GM19395 (cell line): ENCODE measurements around the gene PERM1.

Source experiments
- ATAC-seq: cut with Tn5 transposase; IDR thresholded peaks from one replicate; pipeline ENCODE4 v1.9.1; 2021; ENCODE audit warnings: mild to moderate bottlenecking, moderate library complexity; ENCODE audit not compliant: unreplicated experiment

PERM1 gene

DNA sequence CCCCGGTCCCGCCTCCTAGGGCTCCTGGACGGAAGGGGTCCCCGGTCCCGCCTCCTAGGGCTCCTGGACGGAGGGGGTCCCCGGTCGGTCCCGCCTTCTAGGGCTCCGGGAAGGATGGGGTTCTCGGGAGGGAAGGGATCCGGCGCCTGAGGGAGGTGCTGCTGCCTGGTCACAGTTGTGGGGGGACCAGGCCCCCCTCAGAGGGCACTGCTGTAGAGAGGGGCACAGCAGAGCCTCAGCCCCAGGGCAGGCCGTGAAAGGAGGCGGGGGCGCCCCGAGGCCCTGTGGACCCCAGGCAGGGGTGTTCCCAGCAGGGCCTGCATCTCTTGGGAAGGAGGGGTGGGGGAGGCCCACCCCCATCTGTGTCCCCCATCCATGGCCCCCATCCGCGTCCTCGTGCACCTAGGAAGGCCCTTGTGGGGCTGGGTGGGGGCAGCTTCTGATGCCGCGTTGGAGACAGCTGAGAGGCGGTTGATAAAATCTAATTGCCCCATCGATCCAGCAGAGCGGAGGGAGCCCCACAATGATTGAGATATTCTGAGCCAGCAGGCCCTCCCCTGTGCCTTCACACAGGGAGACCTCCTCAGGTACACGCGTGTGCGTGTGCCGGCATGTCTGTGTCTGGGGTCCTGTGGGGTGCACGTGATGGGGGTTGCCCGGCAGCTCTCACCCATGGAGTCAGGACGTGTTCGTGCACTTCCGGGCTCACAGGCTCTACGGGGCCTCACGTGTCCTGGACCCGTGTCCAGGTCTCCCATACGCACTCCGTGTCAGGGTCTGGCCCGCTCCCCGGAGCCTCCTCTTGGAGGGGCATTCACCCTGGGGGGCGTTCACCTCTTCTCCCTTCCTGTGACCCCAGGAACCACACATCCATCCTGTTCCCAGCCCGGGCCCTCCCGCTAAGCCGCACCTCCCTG, 45.3 kb downstream of the PERM1 start:
- ATAC-seq = no peak

DNA sequence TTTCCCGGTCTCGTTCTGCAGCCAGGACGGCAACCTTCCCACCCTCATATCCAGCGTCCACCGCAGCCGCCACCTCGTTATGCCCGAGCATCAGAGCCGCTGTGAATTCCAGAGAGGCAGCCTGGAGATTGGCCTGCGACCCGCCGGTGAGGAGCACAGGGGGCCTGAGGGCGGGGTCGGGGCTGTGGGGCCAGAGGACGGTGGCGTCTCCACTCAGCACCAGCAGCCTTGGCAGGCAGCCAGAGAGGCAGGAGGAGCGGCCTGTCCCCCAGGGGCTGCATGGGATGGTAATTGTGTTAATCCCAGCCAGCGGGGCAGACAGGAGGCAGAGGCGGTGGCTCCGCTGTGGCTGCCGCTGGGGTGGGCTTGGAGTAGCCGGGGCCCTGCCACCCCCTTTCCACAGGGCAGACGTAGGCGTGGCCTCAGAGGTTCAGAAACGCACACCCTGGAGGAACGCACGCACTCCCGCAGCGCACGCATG, 46.1 kb downstream of the PERM1 start:
- no peak for ATAC-seq

DNA sequence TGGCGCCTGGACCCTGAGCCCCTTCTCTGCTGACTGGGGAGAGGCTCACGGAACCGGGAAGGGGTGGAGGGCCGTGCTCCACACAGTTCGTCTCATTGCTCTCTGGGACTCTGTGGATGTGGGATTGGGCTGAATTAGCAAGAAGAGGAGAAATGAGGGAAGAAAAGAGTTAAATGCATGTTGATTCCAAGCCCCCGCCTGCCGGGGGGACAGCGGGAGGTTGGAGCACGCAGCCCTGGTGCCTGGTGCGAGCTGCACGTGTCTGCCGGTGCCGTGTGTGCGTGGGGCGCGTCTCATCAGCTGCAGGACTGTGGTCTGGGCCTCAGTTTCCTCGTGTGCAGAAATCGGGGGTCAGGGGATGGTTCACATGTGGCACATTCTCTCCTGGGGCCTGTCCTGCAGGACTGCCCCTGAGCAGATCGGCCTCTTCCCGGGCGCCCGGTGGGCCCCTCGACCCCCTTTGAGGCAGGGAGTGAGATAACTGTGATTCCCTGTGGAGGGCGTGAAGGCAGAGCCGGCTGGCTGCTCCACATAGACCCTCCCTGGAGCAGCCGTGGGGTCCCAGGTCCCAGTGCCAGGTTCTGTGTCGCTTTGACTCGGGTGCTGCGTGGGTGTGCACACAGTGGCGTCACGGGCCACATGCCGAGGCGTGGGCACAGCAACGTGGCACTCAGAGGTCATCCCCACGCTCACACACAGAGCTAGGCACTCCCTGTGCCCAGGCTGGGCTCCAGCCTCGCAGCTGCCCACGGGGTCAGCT, 46.7 kb downstream of the PERM1 start:
- ATAC-seq = no peak

GRCh38 chr1:933603-933940, 48.3 kb downstream of the PERM1 start:
- no peak for ATAC-seq

DNA sequence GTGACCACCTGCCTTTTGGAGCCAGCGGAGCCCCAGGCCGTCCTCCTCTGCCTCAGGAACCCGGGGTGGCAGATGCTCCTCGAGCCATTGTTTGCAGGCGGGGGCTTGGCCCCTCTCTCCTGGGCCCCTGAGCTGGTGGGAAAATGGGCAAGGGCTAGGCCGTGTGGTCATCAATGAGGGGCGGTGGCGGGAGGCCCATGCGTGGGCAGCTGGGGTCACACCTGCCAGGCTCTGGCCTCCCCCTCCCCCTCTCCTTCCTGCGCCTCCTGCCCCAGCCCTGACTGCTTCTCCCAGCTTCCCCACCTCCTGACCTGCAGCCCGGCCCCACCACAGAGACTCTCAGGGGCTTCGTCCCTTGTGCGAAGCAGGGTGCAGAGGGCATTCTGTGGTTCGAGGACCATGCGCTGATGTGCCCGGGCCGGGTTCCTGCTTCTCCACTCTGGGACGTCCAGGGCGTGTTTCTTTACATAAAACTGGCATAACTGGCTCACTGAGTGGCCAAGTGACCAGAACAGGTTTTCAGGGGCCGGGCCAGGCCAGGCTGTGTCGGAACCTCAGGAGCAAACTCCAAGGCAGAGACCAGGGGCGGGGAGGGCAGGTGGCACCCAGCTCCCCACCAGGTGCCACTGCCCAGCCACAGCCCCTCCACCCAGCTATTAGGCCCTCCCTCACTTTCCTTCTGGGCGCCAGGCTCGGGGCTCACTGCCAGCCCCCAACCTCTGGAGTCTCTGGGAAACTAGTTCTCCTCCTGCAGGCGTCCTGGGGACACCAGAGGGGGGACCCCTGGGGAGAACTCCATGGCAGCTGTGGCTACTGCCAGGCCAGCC, 48.9 kb downstream of the PERM1 start:
- no peak for ATAC-seq

GRCh38 chr1:932173-932510, 49.8 kb downstream of the PERM1 start:
- ATAC-seq = no peak

GRCh38 chr1:931380-932172, 50.3 kb downstream of the PERM1 start:
- ATAC-seq = no peak

DNA sequence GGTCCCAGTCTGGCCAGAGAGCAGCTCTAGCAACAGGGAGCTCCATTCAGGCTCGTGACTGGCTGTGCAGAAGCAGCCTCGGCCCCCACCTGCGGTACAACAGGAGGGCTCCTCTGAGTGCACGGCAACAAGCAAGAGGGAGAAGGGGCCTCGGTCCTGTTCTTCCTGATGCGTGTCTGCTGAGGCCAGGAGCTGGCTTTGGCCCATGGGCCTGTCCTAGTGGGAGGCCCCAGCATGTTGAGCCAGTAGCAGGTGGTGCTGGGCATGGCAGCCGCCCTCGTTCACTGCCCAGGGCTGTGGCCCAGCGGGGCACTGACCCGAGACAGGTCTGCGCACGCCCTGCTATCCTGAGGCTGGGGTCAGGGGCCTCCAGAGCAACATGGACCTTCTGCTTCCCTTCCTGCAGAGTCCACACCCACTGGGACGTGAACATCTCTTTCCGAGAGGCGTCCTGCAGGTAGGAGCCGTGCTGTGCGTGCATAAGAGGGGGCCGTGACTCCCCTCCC, 51.2 kb downstream of the PERM1 start:
- no peak for ATAC-seq

GRCh38 chr1:929712-930632, 51.9 kb downstream of the PERM1 start:
- ATAC-seq = no peak

- no peak for ATAC-seq
Observed at GRCh38 chr1:928825-929661, 52.9 kb downstream of the PERM1 start.

DNA sequence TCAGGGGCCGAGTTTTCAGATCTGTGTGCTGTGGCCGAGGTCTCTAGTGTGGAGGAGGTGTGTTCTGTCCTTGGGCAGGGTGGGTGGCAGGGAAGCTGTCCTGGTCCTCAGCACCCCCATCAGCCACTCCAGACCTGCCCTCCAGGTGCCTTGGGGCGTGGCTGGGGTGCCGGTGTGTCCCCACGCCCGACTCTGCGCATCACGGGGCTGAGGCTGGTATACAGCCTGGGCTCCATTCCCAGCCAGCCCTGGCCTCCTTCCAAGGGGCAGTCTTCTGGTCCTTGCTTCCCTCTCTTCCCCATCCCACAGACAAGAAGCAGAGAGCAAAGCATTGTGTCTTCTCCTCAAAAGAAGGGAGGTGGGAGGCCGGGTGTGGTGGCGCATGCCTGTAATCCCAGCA, 54.1 kb downstream of the PERM1 start:
- no peak for ATAC-seq

DNA sequence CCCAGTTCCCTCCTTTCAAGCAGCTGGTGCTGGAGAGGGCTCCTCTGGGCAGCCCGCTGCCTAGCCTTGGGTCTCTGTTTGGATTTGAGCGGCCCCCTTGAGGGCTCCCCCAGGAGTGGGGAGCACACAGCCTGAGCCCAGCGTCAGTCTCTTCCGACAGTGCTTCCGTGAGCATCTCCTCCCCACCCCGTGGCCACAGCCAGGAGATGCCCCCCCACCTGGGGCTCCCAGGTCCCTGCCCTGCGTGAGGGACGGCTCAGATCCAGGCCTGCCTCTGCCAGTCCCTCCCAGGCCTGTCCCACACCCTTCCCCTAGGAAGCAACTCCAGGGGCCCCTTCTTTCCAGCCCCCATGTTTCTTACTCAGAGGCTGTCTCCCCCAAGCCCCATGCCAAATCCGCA, 54.7 kb downstream of the PERM1 start:
- no peak for ATAC-seq

- ATAC-seq = no peak
Observed at GRCh38 chr1:925561-926421, 56.1 kb downstream of the PERM1 start.
